Tibial artery (tissue), 4 donors: ENCODE data around the gene RPP40.

ENCODE experiments used
- DNase-seq, 2 donors: peaks; one replicate each; pipeline ENCODE4 v3.0.0-alpha.2; 2019
- H3K27ac ChIP-seq, 2 donors: fragments of 200-600 bp; sonication (generic) in 1 of 2; 1 replicate in 1 of 2; 2 replicates in 1 of 2; pipeline ENCODE4 v1.5.1; 2018 to 2019; ENCODE audit warnings: mild to moderate bottlenecking in 1 of 2
- H3K27me3 ChIP-seq, 2 donors: fragments of 200-600 bp; sonication (generic) in 1 of 2; one replicate each; pipeline versions ENCODE4 v1.5.1 to v1.6.0; 2016 to 2019
- H3K36me3 ChIP-seq, 3 donors: fragments of 200-600 bp; sonication (generic) in 2 of 3; one replicate each; pipeline ENCODE4 v1.5.1; 2016 to 2019; ENCODE audit warnings: mild to moderate bottlenecking in 2 of 3
- H3K4me1 ChIP-seq, 4 donors: fragments of 200-600 bp; sonication (generic) in 2 of 4; 1 replicate in 3 of 4; 2 replicates in 1 of 4; pipeline ENCODE4 v1.5.1; 2016 to 2019
- H3K4me3 ChIP-seq, 2 donors: fragments of 200-600 bp; sonication (generic) in 1 of 2; 1 replicate in 1 of 2; 2 replicates in 1 of 2; pipeline ENCODE4 v1.5.1; 2018 to 2019; ENCODE audit warnings: mild to moderate bottlenecking in 2 of 2
- H3K9me3 ChIP-seq, 3 donors: fragments of 200-600 bp; sonication (generic) in 1 of 3; one replicate each; pipeline ENCODE4 v1.5.1; 2016 to 2019
- CTCF ChIP-seq, 2 experiments: fragments of 200-600 bp in 1 of 2; fragments of 450-650 bp in 1 of 2; IDR thresholded peaks; one replicate each; pipeline ENCODE4 v1.5.1; 2017 to 2019; ENCODE audit warnings: antibody characterized with exemption in 2 of 2, mild to moderate bottlenecking in 1 of 2, moderate library complexity in 1 of 2
- intact Hi-C: fragments of 100-400 bp; cut with DNase I; formaldehyde crosslinking; loops from one replicate; pipeline ENCODE4 v1.15.0; 2023; ENCODE audit warnings: low total_unique reads

Gene RPP40

GRCh38 chr6:4974962-4975361 is 28.9 kb downstream of the RPP40 start:
- peak overlapping the region; percentile 59 to 71 for H3K27ac ChIP-seq
- H3K4me3 ChIP-seq: no peak overlapping the region
- H3K9me3 ChIP-seq: peaks cover 0 to 15% (median 0%) of the 10 kb centered on the region in 3 donors
- no peak for DNase-seq
- intact Hi-C loops: no loop called here
- no peaks in the 10 kb centered on the region for H3K36me3 ChIP-seq
- H3K27me3 ChIP-seq: no peaks in the 10 kb centered on the region
- no peak for TF ChIP-seq CTCF (IDR thresholded peaks at IDR 0.05)
- peaks cover 0 to 22% (median 15%) of the 10 kb centered on the region in 4 donors for H3K4me1 ChIP-seq

GRCh38 chr6:4973982-4974745 is 29.7 kb downstream of the RPP40 start:
- Histone ChIP-seq H3K27me3 (no peaks in the 10 kb centered on the region), H3K27ac (peak overlapping the region; percentile 59 to 71), H3K4me3 (peak overlapping the region in 1 of 2 donors; percentile 1), H3K4me1 (peaks cover 0 to 22% (median 15%) of the 10 kb centered on the region in 4 donors), H3K36me3 (no peaks in the 10 kb centered on the region), H3K9me3 (peaks cover 0 to 7% (median 0%) of the 10 kb centered on the region in 3 donors)
- no peak for TF ChIP-seq CTCF (IDR thresholded peaks at IDR 0.05)
- DNase-seq: peak; percentile 33 to 80
- intact Hi-C loops: no loop called here

DNA sequence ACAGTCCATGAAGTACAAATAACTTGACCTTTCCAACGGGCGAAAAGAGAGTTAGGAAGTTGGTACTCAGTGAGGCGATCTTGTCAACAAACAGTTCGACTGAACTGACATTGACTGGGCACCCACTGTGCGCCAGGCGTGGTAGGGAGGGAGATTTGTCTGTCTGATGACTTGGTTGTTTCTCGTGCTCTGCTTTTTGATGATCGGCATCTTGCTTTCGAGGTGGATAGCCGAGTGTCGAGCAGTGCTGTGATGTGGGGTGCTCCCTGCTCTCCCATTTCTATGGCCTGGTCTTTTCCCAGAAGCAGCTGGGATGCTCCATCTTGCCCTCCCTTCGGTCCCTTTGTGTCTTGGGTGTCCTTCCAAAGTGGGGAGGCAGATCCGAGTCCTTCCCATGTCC is 30.4 kb downstream of the RPP40 start:
- Histone ChIP-seq H3K4me1 (peaks cover 0 to 22% (median 15%) of the 10 kb centered on the region in 4 donors), H3K27ac (peak overlapping the region; percentile 59 to 71), H3K4me3 (no peak overlapping the region), H3K27me3 (no peaks in the 10 kb centered on the region), H3K36me3 (no peaks in the 10 kb centered on the region), H3K9me3 (no peaks in the 10 kb centered on the region)
- no peak for DNase-seq
- no peak for TF ChIP-seq CTCF (IDR thresholded peaks at IDR 0.05)
- intact Hi-C loops: no loop called here

DNA sequence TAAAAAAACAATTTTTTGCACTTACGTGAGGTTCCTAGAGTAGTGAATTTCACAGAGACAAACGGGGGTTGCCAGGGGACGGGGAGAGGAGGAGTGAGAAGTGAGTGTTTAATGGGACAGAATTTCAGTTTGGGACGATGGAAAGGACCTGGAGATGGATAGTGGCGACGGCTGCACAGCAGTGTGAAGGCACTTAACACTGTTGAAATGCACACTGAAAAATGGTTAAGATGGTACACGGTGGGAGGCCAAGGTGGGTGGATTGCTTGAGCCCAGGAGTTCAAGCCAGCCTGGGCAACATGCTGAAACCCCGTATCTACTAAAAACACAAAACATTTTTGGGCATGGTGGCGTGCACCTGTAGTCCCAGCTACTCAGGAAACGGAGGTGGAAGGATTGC is 31.4 kb downstream of the RPP40 start:
- no peak for DNase-seq
- H3K27me3 ChIP-seq: no peaks in the 10 kb centered on the region

GRCh38 chr6:4971851-4972250 is 32.0 kb downstream of the RPP40 start:
- no peak overlapping the region for H3K27ac ChIP-seq
- DNase-seq: no peak
- no peaks in the 10 kb centered on the region for H3K9me3 ChIP-seq
- peaks cover 0 to 22% (median 15%) of the 10 kb centered on the region in 4 donors for H3K4me1 ChIP-seq
- no peak for TF ChIP-seq CTCF (IDR thresholded peaks at IDR 0.05)
- intact Hi-C loops: no loop called here
- no peak overlapping the region for H3K4me3 ChIP-seq
- H3K36me3 ChIP-seq: no peaks in the 10 kb centered on the region
- H3K27me3 ChIP-seq: no peaks in the 10 kb centered on the region

More for the DNA sequence above, 31.4 kb downstream of the RPP40 start:
- intact Hi-C loops: no loop called here
- H3K27ac ChIP-seq: no peak overlapping the region
- peaks cover 0 to 22% (median 15%) of the 10 kb centered on the region in 4 donors for H3K4me1 ChIP-seq
- no peak for TF ChIP-seq CTCF (IDR thresholded peaks at IDR 0.05)
- no peaks in the 10 kb centered on the region for H3K9me3 ChIP-seq
- no peaks in the 10 kb centered on the region for H3K36me3 ChIP-seq
- H3K4me3 ChIP-seq: no peak overlapping the region
